Camera-type eye (tissue), 1 donor: ENCODE data around the gene PRAMEF17. TPM values are rescaled to one million over a fixed set of nuclear protein-coding genes. Genes with fewer than 3 reads are reported as not detected.

Experiments
- total RNA-seq: library from RNA; depleted of rRNA; stranded (reverse); fragments of >200 nt; gene quantifications from one replicate; pipeline ENCODE4 v1.2.3, GENCODE V29; 2014

Gene PRAMEF17
- total RNA-seq = not detected

GRCh38 chr1:13389332-13389731 lies at the start of gene PRAMEF17:
Gene PRAMEF17, plus strand, starts transcription at chr1:13389632. Its CDS starts 26 bp downstream, at chr1:13389658.

GRCh38 chr1:13347034-13347433 lies 42.4 kb upstream of the PRAMEF17 start, which contains the start of gene PRAMEF14:
Gene PRAMEF14, minus strand, starts transcription at chr1:13347134. Its CDS starts 1,820 bp downstream, at chr1:13345314.

GRCh38 chr1:13410150-13410549 lies 20.7 kb downstream of the PRAMEF17 start, which contains the start of gene PRAMEF20:
Gene PRAMEF20, plus strand, starts transcription at chr1:13410450. Its CDS starts 5,905 bp downstream, at chr1:13416355.

Other genes with a start within 250 kb of the PRAMEF17 start
- not detected for gene PRAMEF26, start 233.6 kb upstream of the PRAMEF17 start, total RNA-seq
- not detected for gene HNRNPCL4, start 224.0 kb upstream of the PRAMEF17 start, total RNA-seq
- not detected for gene PRAMEF9, start 217.8 kb upstream of the PRAMEF17 start, total RNA-seq
- gene PRAMEF13, start 188.2 kb upstream of the PRAMEF17 start, total RNA-seq = not detected
- gene PRAMEF18, start 163.5 kb upstream of the PRAMEF17 start, total RNA-seq = not detected
- not detected for gene PRAMEF5, start 135.4 kb upstream of the PRAMEF17 start, total RNA-seq
- not detected for gene PRAMEF8, start 104.5 kb upstream of the PRAMEF17 start, total RNA-seq
- not detected for gene PRAMEF33, start 86.1 kb upstream of the PRAMEF17 start, total RNA-seq
- not detected for gene PRAMEF15, start 74.1 kb upstream of the PRAMEF17 start, total RNA-seq
- not detected for gene PRAMEF14, start 42.5 kb upstream of the PRAMEF17 start, total RNA-seq
- gene PRAMEF19, start 17.7 kb upstream of the PRAMEF17 start, total RNA-seq = not detected
- not detected for gene PRAMEF20, start 20.8 kb downstream of the PRAMEF17 start, total RNA-seq
- gene LRRC38, start 124.4 kb downstream of the PRAMEF17 start, total RNA-seq = 1.6 TPM
- gene PDPN, start 194.2 kb downstream of the PRAMEF17 start, total RNA-seq = 14.1 TPM